WTC11 (cell line): ENCODE data around the gene VPS52. TPM values are rescaled to one million over a fixed set of nuclear protein-coding genes. Genes with fewer than 3 reads are reported as not detected.

Experiments used
- ATAC-seq: fragments of 200-7000 bp; cut with Tn5 transposase; 2 replicates; pipeline ENCODE4 v1.10.0; 2021; ENCODE audit warnings: mild to moderate bottlenecking, moderate library complexity
- CTCF ChIA-PET: fragments of 300-600 bp; sonication (Branson Sonifier 250); formaldehyde crosslinking; loops from one replicate; lab custom pipeline; 2021; ENCODE audit warnings: antibody characterized with exemption; lab: Charles Lee
- POLR2A ChIA-PET: fragments of 350-600 bp; sonication (Branson Sonifier 250); formaldehyde crosslinking; loops from one replicate; lab custom pipeline; 2021; ENCODE audit warnings: antibody characterized with exemption; lab: Charles Lee
- DNase-seq: peaks from one replicate; pipeline ENCODE4 v3.0.0; 2021; ENCODE audit warnings: low spot score
- H3K27ac Mint-ChIP-seq: 2 replicates; pipeline ENCODE4 v1.8.0; 2021; ENCODE audit warnings: mixed read lengths
- H3K27me3 Mint-ChIP-seq: 2 replicates; pipeline ENCODE4 v1.8.0; 2021; ENCODE audit warnings: low read depth, mild to moderate bottlenecking, moderate library complexity, mixed read lengths
- H3K36me3 Mint-ChIP-seq: 2 replicates; pipeline ENCODE4 v1.8.0; 2021; ENCODE audit warnings: mixed read lengths
- H3K4me1 Mint-ChIP-seq: 2 replicates; pipeline ENCODE4 v1.8.0; 2022; ENCODE audit warnings: mixed read lengths
- H3K4me3 Mint-ChIP-seq: 2 replicates; pipeline ENCODE4 v1.8.0; 2021; ENCODE audit warnings: mild to moderate bottlenecking, moderate library complexity, mixed read lengths
- H3K9me3 Mint-ChIP-seq: 2 replicates; pipeline ENCODE4 v1.8.0; 2021; ENCODE audit warnings: mixed read lengths
- CBFB ChIP-seq: sonication (generic); formaldehyde crosslinking; IDR thresholded peaks from 2 replicates; pipeline ENCODE4 v1.8.1; 2022; ENCODE audit warnings: mild to moderate bottlenecking, low read depth, missing genetic modification reagents
- CTCF ChIP-seq: fragments of 200-600 bp; IDR thresholded peaks from 2 replicates; pipeline ENCODE4 v1.8.0; 2022; ENCODE audit warnings: antibody characterized with exemption
- E2F1 ChIP-seq: sonication (generic); formaldehyde crosslinking; IDR thresholded peaks from 2 replicates; pipeline ENCODE4 v1.8.0; 2022; ENCODE audit warnings: mild to moderate bottlenecking, missing genetic modification reagents
- ELF4 ChIP-seq: sonication (generic); formaldehyde crosslinking; IDR thresholded peaks from 2 replicates; pipeline ENCODE4 v1.8.1; 2022; ENCODE audit warnings: low read depth, mild to moderate bottlenecking, moderate library complexity, missing genetic modification reagents
- ETV6 ChIP-seq: sonication (generic); formaldehyde crosslinking; IDR thresholded peaks from 2 replicates; pipeline ENCODE4 v1.8.1; 2022; ENCODE audit warnings: mild to moderate bottlenecking, missing genetic modification reagents
- IRF2 ChIP-seq: sonication (generic); formaldehyde crosslinking; IDR thresholded peaks from 2 replicates; pipeline ENCODE4 v1.8.0; 2022; ENCODE audit warnings: low read depth, missing genetic modification reagents, borderline replicate concordance
- KAT7 ChIP-seq: sonication (generic); formaldehyde crosslinking; IDR thresholded peaks from 2 replicates; pipeline ENCODE4 v1.8.1; 2023; ENCODE audit warnings: missing genetic modification reagents, mild to moderate bottlenecking, borderline replicate concordance
- NR3C1 ChIP-seq: sonication (generic); formaldehyde crosslinking; conservative IDR thresholded peaks from 2 replicates; pipeline ENCODE4 v1.8.1; 2023; ENCODE audit warnings: low read depth, mild to moderate bottlenecking, missing genetic modification reagents
- RORB ChIP-seq: fragments of 250-450 bp; sonication (Bioruptor Pico); IDR thresholded peaks from 2 replicates; pipeline ENCODE4 v1.9.0; 2021; ENCODE audit warnings: mild to moderate bottlenecking
- SP1 ChIP-seq: sonication (generic); formaldehyde crosslinking; conservative IDR thresholded peaks from 2 replicates; pipeline ENCODE4 v1.8.1; 2022; ENCODE audit warnings: missing genetic modification reagents
- ZMAT4 ChIP-seq: fragments of 250-450 bp; sonication (Bioruptor Pico); IDR thresholded peaks from 2 replicates; pipeline ENCODE4 v1.9.0; 2021; ENCODE audit warnings: mild to moderate bottlenecking
- ZNF138 ChIP-seq: sonication (generic); formaldehyde crosslinking; conservative IDR thresholded peaks from 2 replicates; pipeline ENCODE4 v1.8.1; 2022; ENCODE audit warnings: mild to moderate bottlenecking, moderate library complexity, missing genetic modification reagents
- ZNF317 ChIP-seq: sonication (generic); formaldehyde crosslinking; IDR thresholded peaks from 2 replicates; pipeline ENCODE4 v1.8.1; 2023; ENCODE audit warnings: low read depth, mild to moderate bottlenecking, moderate library complexity, missing genetic modification reagents, borderline replicate concordance
- total RNA-seq: library from RNA; stranded (reverse); gene quantifications from 3 replicates; pipeline ENCODE4 v1.2.3, GENCODE V29; 2021
- TF ChIP-seq, protein P1 (sequence below): sonication (generic); formaldehyde crosslinking; IDR thresholded peaks from 2 replicates; pipeline ENCODE4 v1.8.0; 2023; ENCODE audit warnings: mild to moderate bottlenecking, missing genetic modification reagents
- TF ChIP-seq, protein P2 (sequence below): sonication (generic); formaldehyde crosslinking; IDR thresholded peaks from 2 replicates; pipeline ENCODE4 v1.8.1; 2023; ENCODE audit warnings: mild to moderate bottlenecking, missing genetic modification reagents
- TF ChIP-seq, protein P3 (sequence below): sonication (generic); formaldehyde crosslinking; IDR thresholded peaks from 2 replicates; pipeline ENCODE4 v1.8.1; 2022; ENCODE audit warnings: mild to moderate bottlenecking, moderate library complexity, missing genetic modification reagents
- TF ChIP-seq, protein P4 (sequence below): sonication (generic); formaldehyde crosslinking; IDR thresholded peaks from 2 replicates; pipeline ENCODE4 v1.8.1; 2023; ENCODE audit warnings: mild to moderate bottlenecking, missing genetic modification reagents, moderate library complexity

Gene VPS52
- total RNA-seq, 1 experiment from 2014 or later: 46.8 TPM

DNA sequence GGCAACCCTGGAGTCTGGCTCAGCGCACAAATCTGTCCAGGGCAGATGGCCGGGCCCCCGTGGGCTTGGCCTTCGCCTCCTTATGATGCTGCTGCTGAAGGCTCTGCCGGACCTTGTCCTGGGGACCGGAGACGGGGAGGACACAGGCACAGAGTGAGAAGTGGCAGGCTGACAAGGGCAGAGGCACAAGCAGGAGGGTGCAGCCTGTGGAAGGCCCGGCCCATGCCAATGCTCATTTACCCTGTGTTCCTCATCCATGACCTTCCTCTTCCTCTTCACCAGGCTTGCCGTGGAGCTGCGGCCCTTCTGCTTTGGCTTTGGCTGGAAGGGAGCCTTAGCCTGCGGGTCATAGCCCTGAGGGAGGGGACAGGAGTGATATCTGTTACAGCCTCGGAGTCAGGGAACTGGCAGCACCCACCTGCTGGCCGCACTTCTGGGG, 7.6 kb upstream of the VPS52 start (continued):
- TF ChIP-seq ZNF138 (CRISPR knock-in tag): no peak

GRCh38 chr6:33278810-33279209, 7.1 kb upstream of the VPS52 start:
- Mint-ChIP-seq H3K9me3 (no peaks in the 10 kb centered on the region), H3K4me3 (peak overlapping the region; percentile 82; the same call in 1 of the 2 replicates), H3K36me3 (peaks cover 34% of the 10 kb centered on the region), H3K4me1 (peaks cover 39% of the 10 kb centered on the region), H3K27me3 (no peaks in the 10 kb centered on the region), H3K27ac (no peak overlapping the region)
- ATAC-seq: no peak
- POLR2A ChIA-PET: interaction anchor here (0.9 to 3.2 kb wide), 2 partner anchors 11 to 307 kb away, joined by 4 to 27 read pairs; partner anchors contain the start of genes PFDN6 and WDR46
- TF ChIP-seq E2F1 (CRISPR knock-in tag) (no peak), ELF4 (CRISPR knock-in tag) (no peak), ETV6 (CRISPR knock-in tag) (no peak), KAT7 (no peak), CTCF (no peak), CBFB (CRISPR knock-in tag) (no peak), NR3C1 (CRISPR knock-in tag) (no peak), IRF2 (CRISPR knock-in tag) (no peak)
- TF ChIP-seq, protein P1, sequence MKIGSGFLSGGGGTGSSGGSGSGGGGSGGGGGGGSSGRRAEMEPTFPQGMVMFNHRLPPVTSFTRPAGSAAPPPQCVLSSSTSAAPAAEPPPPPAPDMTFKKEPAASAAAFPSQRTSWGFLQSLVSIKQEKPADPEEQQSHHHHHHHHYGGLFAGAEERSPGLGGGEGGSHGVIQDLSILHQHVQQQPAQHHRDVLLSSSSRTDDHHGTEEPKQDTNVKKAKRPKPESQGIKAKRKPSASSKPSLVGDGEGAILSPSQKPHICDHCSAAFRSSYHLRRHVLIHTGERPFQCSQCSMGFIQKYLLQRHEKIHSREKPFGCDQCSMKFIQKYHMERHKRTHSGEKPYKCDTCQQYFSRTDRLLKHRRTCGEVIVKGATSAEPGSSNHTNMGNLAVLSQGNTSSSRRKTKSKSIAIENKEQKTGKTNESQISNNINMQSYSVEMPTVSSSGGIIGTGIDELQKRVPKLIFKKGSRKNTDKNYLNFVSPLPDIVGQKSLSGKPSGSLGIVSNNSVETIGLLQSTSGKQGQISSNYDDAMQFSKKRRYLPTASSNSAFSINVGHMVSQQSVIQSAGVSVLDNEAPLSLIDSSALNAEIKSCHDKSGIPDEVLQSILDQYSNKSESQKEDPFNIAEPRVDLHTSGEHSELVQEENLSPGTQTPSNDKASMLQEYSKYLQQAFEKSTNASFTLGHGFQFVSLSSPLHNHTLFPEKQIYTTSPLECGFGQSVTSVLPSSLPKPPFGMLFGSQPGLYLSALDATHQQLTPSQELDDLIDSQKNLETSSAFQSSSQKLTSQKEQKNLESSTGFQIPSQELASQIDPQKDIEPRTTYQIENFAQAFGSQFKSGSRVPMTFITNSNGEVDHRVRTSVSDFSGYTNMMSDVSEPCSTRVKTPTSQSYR: no peak
- TF ChIP-seq, protein P2, sequence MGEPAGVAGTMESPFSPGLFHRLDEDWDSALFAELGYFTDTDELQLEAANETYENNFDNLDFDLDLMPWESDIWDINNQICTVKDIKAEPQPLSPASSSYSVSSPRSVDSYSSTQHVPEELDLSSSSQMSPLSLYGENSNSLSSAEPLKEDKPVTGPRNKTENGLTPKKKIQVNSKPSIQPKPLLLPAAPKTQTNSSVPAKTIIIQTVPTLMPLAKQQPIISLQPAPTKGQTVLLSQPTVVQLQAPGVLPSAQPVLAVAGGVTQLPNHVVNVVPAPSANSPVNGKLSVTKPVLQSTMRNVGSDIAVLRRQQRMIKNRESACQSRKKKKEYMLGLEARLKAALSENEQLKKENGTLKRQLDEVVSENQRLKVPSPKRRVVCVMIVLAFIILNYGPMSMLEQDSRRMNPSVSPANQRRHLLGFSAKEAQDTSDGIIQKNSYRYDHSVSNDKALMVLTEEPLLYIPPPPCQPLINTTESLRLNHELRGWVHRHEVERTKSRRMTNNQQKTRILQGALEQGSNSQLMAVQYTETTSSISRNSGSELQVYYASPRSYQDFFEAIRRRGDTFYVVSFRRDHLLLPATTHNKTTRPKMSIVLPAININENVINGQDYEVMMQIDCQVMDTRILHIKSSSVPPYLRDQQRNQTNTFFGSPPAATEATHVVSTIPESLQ (CRISPR knock-in tag): no peak
- DNase-seq: no peak
- CTCF ChIA-PET: interaction anchor here (0.6 to 3.1 kb wide), 7 partner anchors 11 to 353 kb away, joined by 3 to 40 read pairs (median 24); partner anchors contain the start of genes PFDN6, RGL2 and WDR46

GRCh38 chr6:33278392-33278741, 6.7 kb upstream of the VPS52 start:
- CTCF ChIA-PET: interaction anchor here (0.6 to 3.1 kb wide), 11 partner anchors 11 to 354 kb away, joined by 3 to 40 read pairs (median 11); partner anchors contain the start of genes PFDN6, PHF1, RGL2 and WDR46
- no peak for DNase-seq
- H3K4me1 Mint-ChIP-seq: peaks cover 43% of the 10 kb centered on the region
- H3K36me3 Mint-ChIP-seq: peaks cover 38% of the 10 kb centered on the region
- H3K27me3 Mint-ChIP-seq: no peaks in the 10 kb centered on the region
- H3K27ac Mint-ChIP-seq: no peak overlapping the region
- peak overlapping the region; percentile 82 for H3K4me3 Mint-ChIP-seq
- no peaks in the 10 kb centered on the region for H3K9me3 Mint-ChIP-seq
- ATAC-seq: no peak
- TF ChIP-seq, protein P3, sequence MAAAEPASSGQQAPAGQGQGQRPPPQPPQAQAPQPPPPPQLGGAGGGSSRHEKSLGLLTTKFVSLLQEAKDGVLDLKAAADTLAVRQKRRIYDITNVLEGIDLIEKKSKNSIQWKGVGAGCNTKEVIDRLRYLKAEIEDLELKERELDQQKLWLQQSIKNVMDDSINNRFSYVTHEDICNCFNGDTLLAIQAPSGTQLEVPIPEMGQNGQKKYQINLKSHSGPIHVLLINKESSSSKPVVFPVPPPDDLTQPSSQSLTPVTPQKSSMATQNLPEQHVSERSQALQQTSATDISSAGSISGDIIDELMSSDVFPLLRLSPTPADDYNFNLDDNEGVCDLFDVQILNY (CRISPR knock-in tag): no peak
- TF ChIP-seq ZNF317 (CRISPR knock-in tag): no peak
- no peak for TF ChIP-seq SP1 (CRISPR knock-in tag)
- TF ChIP-seq, protein P4, sequence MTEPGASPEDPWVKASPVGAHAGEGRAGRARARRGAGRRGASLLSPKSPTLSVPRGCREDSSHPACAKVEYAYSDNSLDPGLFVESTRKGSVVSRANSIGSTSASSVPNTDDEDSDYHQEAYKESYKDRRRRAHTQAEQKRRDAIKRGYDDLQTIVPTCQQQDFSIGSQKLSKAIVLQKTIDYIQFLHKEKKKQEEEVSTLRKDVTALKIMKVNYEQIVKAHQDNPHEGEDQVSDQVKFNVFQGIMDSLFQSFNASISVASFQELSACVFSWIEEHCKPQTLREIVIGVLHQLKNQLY (CRISPR knock-in tag): no peak
- no peak for TF ChIP-seq CBFB (CRISPR knock-in tag)
- TF ChIP-seq ZNF138 (CRISPR knock-in tag): no peak
- no peak for TF ChIP-seq RORB (CRISPR knock-in tag)
- TF ChIP-seq ZMAT4: no peak
- TF ChIP-seq, all 79 proteins: peak for 0
- POLR2A ChIA-PET: interaction anchor here (0.9 to 3.2 kb wide), 4 partner anchors 11 to 307 kb away, joined by 3 to 27 read pairs (median 6); partner anchors contain the start of genes PFDN6, WDR46 and ZBTB22
